ENCODE measurements around the gene CNGA2.

Gene CNGA2

GRCh38 chrX:151712253-151712652 lies 22.3 kb upstream of the CNGA2 start:
- no peak for DNase-seq

GRCh38 chrX:151713849-151714248 lies 20.7 kb upstream of the CNGA2 start:
- no peak for DNase-seq

- DNase-seq: no peak
Observed at GRCh38 chrX:151714362-151714761, 20.2 kb upstream of the CNGA2 start.

- no peak for DNase-seq
Observed at GRCh38 chrX:151715752-151716151, 18.8 kb upstream of the CNGA2 start, which contains the start of gene FATE1. Gene FATE1, plus strand, starts transcription at chrX:151716035. Its CDS starts 85 bp downstream, at chrX:151716120.

GRCh38 chrX:151722241-151722846 lies 12.2 kb upstream of the CNGA2 start:
- DNase-seq: no peak

GRCh38 chrX:151723156-151723760 lies 11.3 kb upstream of the CNGA2 start:
- no peak for DNase-seq

- DNase-seq: no peak
Observed at GRCh38 chrX:151724563-151725337, 9.8 kb upstream of the CNGA2 start.

- no peak for DNase-seq
Observed at GRCh38 chrX:151725338-151725614, 9.3 kb upstream of the CNGA2 start.

- no peak for DNase-seq
Observed at GRCh38 chrX:151726751-151727150, 7.8 kb upstream of the CNGA2 start.

GRCh38 chrX:151727346-151727745 lies 7.2 kb upstream of the CNGA2 start:
- DNase-seq: no peak

GRCh38 chrX:151729056-151729725 lies 5.4 kb upstream of the CNGA2 start:
- no peak for DNase-seq

- no peak for DNase-seq
Observed at GRCh38 chrX:151735219-151735618, 673 bp downstream of the CNGA2 start.

GRCh38 chrX:151736685-151737084 lies 2.1 kb downstream of the CNGA2 start:
- no peak for DNase-seq

- no peak for DNase-seq
Observed at GRCh38 chrX:151737494-151737893, 2.9 kb downstream of the CNGA2 start.

GRCh38 chrX:151738751-151739150 lies 4.2 kb downstream of the CNGA2 start:
- DNase-seq: no peak

- no peak for DNase-seq
Observed at GRCh38 chrX:151741606-151742005, 7.1 kb downstream of the CNGA2 start.

GRCh38 chrX:151742311-151742710 lies 7.8 kb downstream of the CNGA2 start:
- no peak for DNase-seq

- no peak for DNase-seq
Observed at GRCh38 chrX:151743651-151744470, 9.3 kb downstream of the CNGA2 start.

GRCh38 chrX:151745651-151746050 lies 11.1 kb downstream of the CNGA2 start:
- no peak for DNase-seq

- DNase-seq: no peak
Observed at GRCh38 chrX:151746502-151746901, 12.0 kb downstream of the CNGA2 start.

GRCh38 chrX:151750511-151750910 lies 16.0 kb downstream of the CNGA2 start:
- DNase-seq: no peak

GRCh38 chrX:151752847-151753246 lies 18.3 kb downstream of the CNGA2 start:
- DNase-seq: no peak

All from central memory CD4-positive, alpha-beta T cell (primary cell).